ENCODE measurements around the gene DMC1. TPM values are rescaled to one million over a fixed set of nuclear protein-coding genes. Genes with fewer than 3 reads are reported as not detected.

The DMC1 gene
- total RNA-seq, 1 experiment from 2014 or later, result 0.89 TPM

DNA sequence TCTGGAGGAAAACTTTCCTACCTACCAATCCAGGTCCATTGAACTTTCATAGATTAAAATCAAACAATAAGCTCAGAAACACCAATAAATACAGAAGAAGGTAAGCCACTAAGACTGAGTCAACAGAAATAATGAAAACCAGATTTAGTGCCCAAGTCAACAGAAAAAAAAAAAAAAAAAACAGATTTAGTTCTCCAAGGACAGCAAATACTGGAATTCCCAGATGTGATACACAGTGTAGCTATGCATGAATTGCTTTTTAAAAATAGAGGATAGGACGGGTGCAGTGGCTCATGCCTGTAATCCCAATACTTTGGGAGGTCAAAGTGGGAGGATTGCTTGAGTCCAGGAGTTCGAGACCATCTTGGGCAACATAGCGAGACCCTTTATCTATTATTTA lies 15.7 kb downstream of the DMC1 start (continued):
- TF ChIP-seq, protein P1, sequence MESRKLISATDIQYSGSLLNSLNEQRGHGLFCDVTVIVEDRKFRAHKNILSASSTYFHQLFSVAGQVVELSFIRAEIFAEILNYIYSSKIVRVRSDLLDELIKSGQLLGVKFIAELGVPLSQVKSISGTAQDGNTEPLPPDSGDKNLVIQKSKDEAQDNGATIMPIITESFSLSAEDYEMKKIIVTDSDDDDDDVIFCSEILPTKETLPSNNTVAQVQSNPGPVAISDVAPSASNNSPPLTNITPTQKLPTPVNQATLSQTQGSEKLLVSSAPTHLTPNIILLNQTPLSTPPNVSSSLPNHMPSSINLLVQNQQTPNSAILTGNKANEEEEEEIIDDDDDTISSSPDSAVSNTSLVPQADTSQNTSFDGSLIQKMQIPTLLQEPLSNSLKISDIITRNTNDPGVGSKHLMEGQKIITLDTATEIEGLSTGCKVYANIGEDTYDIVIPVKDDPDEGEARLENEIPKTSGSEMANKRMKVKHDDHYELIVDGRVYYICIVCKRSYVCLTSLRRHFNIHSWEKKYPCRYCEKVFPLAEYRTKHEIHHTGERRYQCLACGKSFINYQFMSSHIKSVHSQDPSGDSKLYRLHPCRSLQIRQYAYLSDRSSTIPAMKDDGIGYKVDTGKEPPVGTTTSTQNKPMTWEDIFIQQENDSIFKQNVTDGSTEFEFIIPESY (IDR thresholded peaks at IDR 0.05; ENCODE audit: extremely low read depth, insufficient replicate concordance, low read length), result no peak
- TF ChIP-seq RAD21 (IDR thresholded peaks at IDR 0.05; ENCODE audit: low read depth) (no peak), EZH2 (IDR thresholded peaks at IDR 0.05) (no peak), TCF7L2 (IDR thresholded peaks at IDR 0.05; ENCODE audit: borderline replicate concordance, extremely low read depth, insufficient read depth, insufficient read length) (no peak), CBX3 (IDR thresholded peaks at IDR 0.05; ENCODE audit: low read depth) (no peak)

GRCh38 chr22:38549101-38549894 lies 20.7 kb downstream of the DMC1 start:
- ChIA-PET POLR2A (no interaction called here), CTCF (no interaction called here), RAD21 (ENCODE audit: low non-redundant PET in 1 of 2, low total read pairs in 2 of 2, uncharacterized antibody in 2 of 2, unreplicated experiment in 2 of 2) (no interaction called here)
- Histone ChIP-seq H3K27me3 (ENCODE audit: insufficient read depth, low read length) (no peaks in the 10 kb centered on the region), H3K4me2 (ENCODE audit: low read length) (peak overlapping the region; percentile 28), H3K9me3 (ENCODE audit: control insufficient read depth in 1 of 2, insufficient read depth in 1 of 2, low read depth in 1 of 2, low read length in 2 of 2) (no peaks in the 10 kb centered on the region; a peak in 1 of 4 replicates), H2AFZ (ENCODE audit: low read depth, low read length, poor library complexity, severe bottlenecking) (peak overlapping the region; percentile 52), H3K36me3 (ENCODE audit: control insufficient read depth in 1 of 2, insufficient read depth in 2 of 2, low read length in 2 of 2) (no peaks in the 10 kb centered on the region), H3K4me1 (ENCODE audit: control insufficient read depth in 1 of 2, insufficient read depth in 2 of 2, low read length in 2 of 2) (peaks cover 2 to 7% of the 10 kb centered on the region in 2 experiments; a peak in 2 of 4 replicates), H3K79me2 (ENCODE audit: insufficient read depth, low read length) (no peaks in the 10 kb centered on the region), H3K27ac (ENCODE audit: low read depth, low read length) (no peak overlapping the region), H3K9ac (ENCODE audit: low read length) (no peak overlapping the region), H4K20me1 (ENCODE audit: insufficient read depth) (no peaks in the 10 kb centered on the region), H3K9me2 (ENCODE audit: insufficient read depth) (no peaks in the 10 kb centered on the region), H3K4me3 (replicated peaks in 1 of 2; ENCODE audit: low read depth in 1 of 2, low read length in 2 of 2) (no peak overlapping the region)
- intact Hi-C loops (cut with micrococcal nuclease), result no loop called here
- no peak for TF ChIP-seq EGR1 (IDR thresholded peaks at IDR 0.05; ENCODE audit: low read depth)
- TF ChIP-seq EZH2 (IDR thresholded peaks at IDR 0.05), result no peak
- peak; percentile 67; the same call in 1 of the 2 replicates for TF ChIP-seq SP1 (IDR thresholded peaks at IDR 0.05; ENCODE audit: low read depth)
- TF ChIP-seq ELF1 (IDR thresholded peaks at IDR 0.05; ENCODE audit: borderline replicate concordance, low read depth), result no peak
- no peak for TF ChIP-seq TCF7L2 (IDR thresholded peaks at IDR 0.05; ENCODE audit: borderline replicate concordance, extremely low read depth, insufficient read depth, insufficient read length)
- BruUV-seq (replicated peaks), result no TSS peak
- DNase-seq (ENCODE audit: low read depth, low spot score), result no peak
- no peak; the same call in 1 of the 2 replicates for ATAC-seq

Measured in HCT116 (cell line).